ENCODE data around the gene SMIM3. TPM values are rescaled to one million over a fixed set of nuclear protein-coding genes. Genes with fewer than 3 reads are reported as not detected.

The SMIM3 gene
- polyA plus RNA-seq, 1 donor from 2014 or later = 3.7 TPM

- Histone ChIP-seq H3K9ac (ENCODE audit: low read length) (no peak overlapping the region), H3K36me3 (ENCODE audit: insufficient read depth, low read length) (no peaks in the 10 kb centered on the region), H3K4me3 (ENCODE audit: low read length) (no peak overlapping the region), H3K27ac (ENCODE audit: low read length) (no peak overlapping the region), H2AFZ (ENCODE audit: low read depth, low read length) (no peak overlapping the region), H3K27me3 (ENCODE audit: insufficient read depth, low read depth, low read length) (no peaks in the 10 kb centered on the region), H3K9me2 (ENCODE audit: insufficient read depth, low read length) (no peaks in the 10 kb centered on the region), H3F3A (ENCODE audit: insufficient read depth, low read length, poor library complexity, severe bottlenecking) (no peaks in the 10 kb centered on the region), H3K4me2 (ENCODE audit: low read length) (no peak overlapping the region), H3K9me3 (ENCODE audit: low read length) (no peaks in the 10 kb centered on the region), H3K79me2 (replicated peaks; ENCODE audit: insufficient read depth, low read length) (no peaks in the 10 kb centered on the region), H4K20me1 (ENCODE audit: insufficient read depth) (no peaks in the 10 kb centered on the region)
- no peak for TF ChIP-seq MXI1 (conservative IDR thresholded peaks at IDR 0.05; ENCODE audit: poor library complexity, severe bottlenecking)
- TF ChIP-seq POLR2AphosphoS5 (IDR thresholded peaks at IDR 0.05) = no peak
- TF ChIP-seq, protein P1, sequence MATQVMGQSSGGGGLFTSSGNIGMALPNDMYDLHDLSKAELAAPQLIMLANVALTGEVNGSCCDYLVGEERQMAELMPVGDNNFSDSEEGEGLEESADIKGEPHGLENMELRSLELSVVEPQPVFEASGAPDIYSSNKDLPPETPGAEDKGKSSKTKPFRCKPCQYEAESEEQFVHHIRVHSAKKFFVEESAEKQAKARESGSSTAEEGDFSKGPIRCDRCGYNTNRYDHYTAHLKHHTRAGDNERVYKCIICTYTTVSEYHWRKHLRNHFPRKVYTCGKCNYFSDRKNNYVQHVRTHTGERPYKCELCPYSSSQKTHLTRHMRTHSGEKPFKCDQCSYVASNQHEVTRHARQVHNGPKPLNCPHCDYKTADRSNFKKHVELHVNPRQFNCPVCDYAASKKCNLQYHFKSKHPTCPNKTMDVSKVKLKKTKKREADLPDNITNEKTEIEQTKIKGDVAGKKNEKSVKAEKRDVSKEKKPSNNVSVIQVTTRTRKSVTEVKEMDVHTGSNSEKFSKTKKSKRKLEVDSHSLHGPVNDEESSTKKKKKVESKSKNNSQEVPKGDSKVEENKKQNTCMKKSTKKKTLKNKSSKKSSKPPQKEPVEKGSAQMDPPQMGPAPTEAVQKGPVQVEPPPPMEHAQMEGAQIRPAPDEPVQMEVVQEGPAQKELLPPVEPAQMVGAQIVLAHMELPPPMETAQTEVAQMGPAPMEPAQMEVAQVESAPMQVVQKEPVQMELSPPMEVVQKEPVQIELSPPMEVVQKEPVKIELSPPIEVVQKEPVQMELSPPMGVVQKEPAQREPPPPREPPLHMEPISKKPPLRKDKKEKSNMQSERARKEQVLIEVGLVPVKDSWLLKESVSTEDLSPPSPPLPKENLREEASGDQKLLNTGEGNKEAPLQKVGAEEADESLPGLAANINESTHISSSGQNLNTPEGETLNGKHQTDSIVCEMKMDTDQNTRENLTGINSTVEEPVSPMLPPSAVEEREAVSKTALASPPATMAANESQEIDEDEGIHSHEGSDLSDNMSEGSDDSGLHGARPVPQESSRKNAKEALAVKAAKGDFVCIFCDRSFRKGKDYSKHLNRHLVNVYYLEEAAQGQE (IDR thresholded peaks at IDR 0.05; ENCODE audit: borderline replicate concordance) = no peak
- TF ChIP-seq TAF1 (IDR thresholded peaks at IDR 0.05; ENCODE audit: low read depth) = no peak
- no peak for TF ChIP-seq EP300 (conservative IDR thresholded peaks at IDR 0.05; ENCODE audit: poor library complexity, severe bottlenecking)
- no peak for TF ChIP-seq SMC3 (conservative IDR thresholded peaks at IDR 0.05; ENCODE audit: poor library complexity)
- TF ChIP-seq RAD21 (conservative IDR thresholded peaks at IDR 0.05) = no peak
- TF ChIP-seq EZH2 (IDR thresholded peaks at IDR 0.05; ENCODE audit: borderline replicate concordance, insufficient read depth, low read length, poor library complexity, severe bottlenecking) = no peak
- TF ChIP-seq, protein P2, sequence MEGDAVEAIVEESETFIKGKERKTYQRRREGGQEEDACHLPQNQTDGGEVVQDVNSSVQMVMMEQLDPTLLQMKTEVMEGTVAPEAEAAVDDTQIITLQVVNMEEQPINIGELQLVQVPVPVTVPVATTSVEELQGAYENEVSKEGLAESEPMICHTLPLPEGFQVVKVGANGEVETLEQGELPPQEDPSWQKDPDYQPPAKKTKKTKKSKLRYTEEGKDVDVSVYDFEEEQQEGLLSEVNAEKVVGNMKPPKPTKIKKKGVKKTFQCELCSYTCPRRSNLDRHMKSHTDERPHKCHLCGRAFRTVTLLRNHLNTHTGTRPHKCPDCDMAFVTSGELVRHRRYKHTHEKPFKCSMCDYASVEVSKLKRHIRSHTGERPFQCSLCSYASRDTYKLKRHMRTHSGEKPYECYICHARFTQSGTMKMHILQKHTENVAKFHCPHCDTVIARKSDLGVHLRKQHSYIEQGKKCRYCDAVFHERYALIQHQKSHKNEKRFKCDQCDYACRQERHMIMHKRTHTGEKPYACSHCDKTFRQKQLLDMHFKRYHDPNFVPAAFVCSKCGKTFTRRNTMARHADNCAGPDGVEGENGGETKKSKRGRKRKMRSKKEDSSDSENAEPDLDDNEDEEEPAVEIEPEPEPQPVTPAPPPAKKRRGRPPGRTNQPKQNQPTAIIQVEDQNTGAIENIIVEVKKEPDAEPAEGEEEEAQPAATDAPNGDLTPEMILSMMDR (IDR thresholded peaks at IDR 0.05; ENCODE audit: poor library complexity, severe bottlenecking) = no peak
These were observed 13.4 kb upstream of the SMIM3 start for GRCh38 chr5:150765011-150765798.

DNA sequence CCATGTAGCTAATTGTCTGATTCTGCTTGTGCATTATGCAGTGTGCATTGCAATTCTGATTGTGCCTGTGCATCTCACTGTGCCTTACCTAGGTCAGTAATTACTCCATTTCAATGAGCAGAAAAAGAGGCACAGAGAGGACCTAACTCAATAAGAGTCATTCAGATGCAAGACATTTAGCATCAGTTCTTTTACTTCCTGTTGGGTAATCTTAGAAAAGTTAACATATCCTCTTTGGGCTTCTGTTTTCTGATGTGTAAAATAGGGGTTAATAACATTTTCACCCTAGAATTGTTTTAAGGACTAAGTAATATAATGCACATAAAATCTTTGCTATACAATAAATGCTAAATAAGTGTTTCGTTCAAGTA lies 12.8 kb upstream of the SMIM3 start:
- TF ChIP-seq, protein P2 (IDR thresholded peaks at IDR 0.05; ENCODE audit: poor library complexity, severe bottlenecking) = no peak
- TF ChIP-seq RAD21 (conservative IDR thresholded peaks at IDR 0.05) (no peak), POLR2AphosphoS5 (IDR thresholded peaks at IDR 0.05) (no peak), MXI1 (conservative IDR thresholded peaks at IDR 0.05; ENCODE audit: poor library complexity, severe bottlenecking) (no peak), SMC3 (conservative IDR thresholded peaks at IDR 0.05; ENCODE audit: poor library complexity) (no peak), EP300 (conservative IDR thresholded peaks at IDR 0.05; ENCODE audit: poor library complexity, severe bottlenecking) (no peak), TAF1 (IDR thresholded peaks at IDR 0.05; ENCODE audit: low read depth) (no peak)
- TF ChIP-seq, protein P1 (IDR thresholded peaks at IDR 0.05; ENCODE audit: borderline replicate concordance) = no peak
- H3K36me3 ChIP-seq (ENCODE audit: insufficient read depth, low read length) = no peaks in the 10 kb centered on the region
- no peak overlapping the region for H3K9ac ChIP-seq (ENCODE audit: low read length)
- no peak overlapping the region for H2AFZ ChIP-seq (ENCODE audit: low read depth, low read length)
- no peak overlapping the region for H3K27ac ChIP-seq (ENCODE audit: low read length)
- no peaks in the 10 kb centered on the region for H3K9me3 ChIP-seq (ENCODE audit: low read length)
- no peaks in the 10 kb centered on the region for H3F3A ChIP-seq (ENCODE audit: insufficient read depth, low read length, poor library complexity, severe bottlenecking)
- H3K4me3 ChIP-seq (ENCODE audit: low read length) = no peak overlapping the region
- H3K4me2 ChIP-seq (ENCODE audit: low read length) = no peak overlapping the region
- H4K20me1 ChIP-seq (ENCODE audit: insufficient read depth) = no peaks in the 10 kb centered on the region
- no peaks in the 10 kb centered on the region for H3K27me3 ChIP-seq (ENCODE audit: insufficient read depth, low read depth, low read length)
- no peaks in the 10 kb centered on the region for H3K79me2 ChIP-seq (replicated peaks; ENCODE audit: insufficient read depth, low read length)
- H3K9me2 ChIP-seq (ENCODE audit: insufficient read depth, low read length) = no peaks in the 10 kb centered on the region

All from neural cell (in vitro differentiated cells).